Fibroblast of upper back skin (primary cell): ENCODE results near the gene RAB11FIP5.

Source experiments
- DNase-seq: peaks from one replicate; pipeline ENCODE4 v3.0.0-alpha.2; 2013

Gene RAB11FIP5

GRCh38 chr2:73028841-73029240 lies 83.9 kb downstream of the RAB11FIP5 start:
- no peak for DNase-seq

- no peak for DNase-seq
Measured at GRCh38 chr2:73027340-73027739, 85.4 kb downstream of the RAB11FIP5 start.

GRCh38 chr2:73023497-73023896 lies 89.3 kb downstream of the RAB11FIP5 start:
- no peak for DNase-seq
